Measurements from ENCODE around the gene CD200.

Gene CD200

GRCh38 chr3:112333381-112334317 lies 693 bp downstream of the CD200 start:
- DNase-seq: no peak

GRCh38 chr3:112334691-112335433 lies 1.9 kb downstream of the CD200 start:
- DNase-seq: no peak

- no peak for DNase-seq
These were observed 2.5 kb downstream of the CD200 start for GRCh38 chr3:112335434-112335781.

- DNase-seq: no peak
These were observed 5.2 kb downstream of the CD200 start for GRCh38 chr3:112338021-112338726.

GRCh38 chr3:112338727-112339056 lies 5.7 kb downstream of the CD200 start:
- no peak for DNase-seq

GRCh38 chr3:112339134-112339533 lies 6.2 kb downstream of the CD200 start:
- DNase-seq: no peak

GRCh38 chr3:112339609-112340008 lies 6.7 kb downstream of the CD200 start:
- DNase-seq: no peak

- DNase-seq: no peak
These were observed 8.4 kb downstream of the CD200 start for GRCh38 chr3:112341386-112341785.

GRCh38 chr3:112345681-112346080 lies 12.7 kb downstream of the CD200 start:
- DNase-seq: no peak

- DNase-seq: no peak
These were observed 13.7 kb downstream of the CD200 start for GRCh38 chr3:112346491-112347122.

- DNase-seq: no peak
These were observed 16.0 kb downstream of the CD200 start for GRCh38 chr3:112348943-112349342.

GRCh38 chr3:112349557-112349956 lies 16.6 kb downstream of the CD200 start:
- no peak for DNase-seq

GRCh38 chr3:112350018-112350810 lies 17.3 kb downstream of the CD200 start:
- DNase-seq: no peak

GRCh38 chr3:112351036-112351435 lies 18.1 kb downstream of the CD200 start:
- DNase-seq: no peak

GRCh38 chr3:112351823-112352222 lies 18.9 kb downstream of the CD200 start:
- DNase-seq: no peak

GRCh38 chr3:112352720-112353119 lies 19.8 kb downstream of the CD200 start:
- DNase-seq: no peak

- DNase-seq: no peak
These were observed 20.4 kb downstream of the CD200 start for GRCh38 chr3:112353365-112353764.

- DNase-seq: no peak
These were observed 21.8 kb downstream of the CD200 start for GRCh38 chr3:112354642-112355306.

- DNase-seq: no peak
These were observed 22.3 kb downstream of the CD200 start for GRCh38 chr3:112355307-112355687.

- no peak for DNase-seq
These were observed 25.2 kb downstream of the CD200 start for GRCh38 chr3:112357930-112358780.

GRCh38 chr3:112360561-112360960 lies 27.6 kb downstream of the CD200 start:
- DNase-seq: no peak
